DOHH2 (cell line): ENCODE data around the gene CDK19.

Experiments
- CTCF ChIP-seq: fragments of 200-600 bp; sonication (generic); IDR thresholded peaks from one replicate; pipeline ENCODE4 v1.5.1; 2014; ENCODE audit warnings: antibody characterized with exemption, mild to moderate bottlenecking, low read depth, low read length; ENCODE audit not compliant: poor library complexity, severe bottlenecking
- EZH2phosphoT487 ChIP-seq: fragments of 200-600 bp; sonication (generic); IDR thresholded peaks from 2 replicates; pipeline ENCODE4 v1.6.1; 2017; ENCODE audit warnings: borderline replicate concordance, mild to moderate bottlenecking, antibody characterized with exemption, low read length, moderate library complexity, mixed read lengths

GRCh38 chr6:110852773-110853172 lies 37.5 kb upstream of the CDK19 start:
- no peak for TF ChIP-seq CTCF
- no peak for TF ChIP-seq EZH2phosphoT487
